Cardiac septum (tissue), 1 donor: ENCODE results near the gene ZDHHC22. TPM values are rescaled to one million over a fixed set of nuclear protein-coding genes. Genes with fewer than 3 reads are reported as not detected.

Experiments used
- DNase-seq: peaks from one replicate; pipeline ENCODE4 v3.0.0-alpha.2; 2020; ENCODE audit warnings: low spot score
- intact Hi-C: fragments of 100-400 bp; cut with DNase I; formaldehyde crosslinking; loops from one replicate; pipeline ENCODE4 v1.14.0; 2022
- total RNA-seq: library from RNA; stranded (reverse); fragmentation: NEBNext Ultra II Directional; extraction: Animal tissue kit (Norgen Biotek cat#: 25700); gene quantifications from one replicate; pipeline ENCODE4 v1.2.1, GENCODE V29; 2021
- donor health status: DM: no; HTN: no; CAD: no.

Gene ZDHHC22
- total RNA-seq, 1 donor from 2014 or later: not detected

DNA sequence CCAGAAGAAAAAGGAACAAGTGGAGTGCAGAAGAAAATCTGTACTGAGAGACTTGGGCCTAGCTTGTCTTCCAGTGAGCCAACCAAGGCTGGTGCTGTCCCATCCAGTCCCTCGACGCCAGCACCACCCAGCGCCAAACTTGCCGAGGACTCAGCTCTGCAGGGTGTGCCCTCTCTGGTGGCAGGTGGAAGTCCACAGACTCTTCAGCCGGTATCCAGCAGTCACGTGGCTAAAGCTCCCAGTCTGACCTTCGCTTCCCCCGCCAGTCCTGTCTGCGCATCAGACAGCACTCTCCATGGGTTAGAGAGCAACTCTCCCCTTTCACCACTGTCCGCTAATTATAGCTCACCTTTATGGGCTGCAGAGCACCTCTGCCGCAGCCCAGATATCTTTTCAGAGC, 27.9 kb downstream of the ZDHHC22 start:
- DNase-seq: peak; percentile 86
- intact Hi-C loops: no loop called here

DNA sequence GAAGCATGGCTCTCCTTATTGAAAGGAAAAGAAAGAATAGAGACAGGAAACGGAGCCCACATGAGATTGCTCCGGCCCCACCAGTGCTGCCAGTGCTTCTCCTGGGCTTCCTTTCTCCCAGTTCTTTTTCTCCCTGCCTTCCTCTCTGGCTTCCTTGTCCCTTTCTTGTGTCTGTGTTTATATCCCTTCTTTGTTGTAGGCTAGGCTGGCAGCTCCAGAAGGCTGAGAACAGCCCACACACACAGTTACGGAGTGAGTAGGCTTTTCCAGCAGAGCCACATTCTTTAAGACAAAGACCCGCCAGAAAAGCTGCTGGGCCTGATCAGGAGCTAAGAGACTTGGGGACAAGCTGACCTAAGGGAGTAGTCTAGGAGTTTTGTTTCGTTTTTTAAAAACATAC, 30.6 kb downstream of the ZDHHC22 start:
- intact Hi-C loops: no loop called here
- no peak for DNase-seq

DNA sequence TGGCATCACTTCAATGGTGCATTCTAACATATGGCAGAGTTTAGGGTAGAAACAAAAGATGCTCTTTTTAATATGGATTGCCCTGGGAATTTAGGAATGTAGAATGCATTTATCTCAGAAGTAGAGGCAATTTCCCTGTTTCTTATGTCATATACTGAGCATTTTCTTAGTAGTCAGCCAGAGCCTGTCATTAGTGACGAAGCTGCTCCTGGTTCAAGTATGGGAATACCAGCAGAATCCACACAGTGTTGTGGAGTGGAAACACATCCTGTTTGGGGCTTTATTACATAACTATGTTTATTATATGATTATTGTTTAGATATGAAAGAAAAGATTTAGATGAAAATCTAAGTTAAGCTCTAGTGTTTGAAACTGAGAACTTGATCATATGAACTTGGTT, 31.3 kb downstream of the ZDHHC22 start:
- intact Hi-C loops: no loop called here
- no peak for DNase-seq

DNA sequence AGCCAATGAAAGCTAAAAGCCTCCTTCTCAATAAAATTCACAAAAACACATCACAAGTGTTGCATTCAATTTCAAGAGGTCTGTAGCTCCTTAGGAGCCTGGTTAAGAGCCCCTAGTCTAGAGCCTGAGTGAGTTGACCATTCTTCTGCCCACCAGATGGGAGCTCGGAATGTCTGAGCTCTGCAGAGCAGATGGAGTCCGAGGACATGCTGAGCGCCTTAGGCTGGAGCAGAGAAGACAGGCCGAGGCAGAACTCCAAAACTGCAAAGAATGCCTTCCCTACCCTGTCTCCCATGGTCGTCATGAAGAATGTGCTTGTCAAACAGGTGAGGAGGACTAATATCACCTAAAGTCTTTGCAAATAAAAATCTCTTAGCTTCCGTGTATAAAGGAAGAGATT, 31.9 kb downstream of the ZDHHC22 start:
- DNase-seq: no peak
- intact Hi-C loops: no loop called here

DNA sequence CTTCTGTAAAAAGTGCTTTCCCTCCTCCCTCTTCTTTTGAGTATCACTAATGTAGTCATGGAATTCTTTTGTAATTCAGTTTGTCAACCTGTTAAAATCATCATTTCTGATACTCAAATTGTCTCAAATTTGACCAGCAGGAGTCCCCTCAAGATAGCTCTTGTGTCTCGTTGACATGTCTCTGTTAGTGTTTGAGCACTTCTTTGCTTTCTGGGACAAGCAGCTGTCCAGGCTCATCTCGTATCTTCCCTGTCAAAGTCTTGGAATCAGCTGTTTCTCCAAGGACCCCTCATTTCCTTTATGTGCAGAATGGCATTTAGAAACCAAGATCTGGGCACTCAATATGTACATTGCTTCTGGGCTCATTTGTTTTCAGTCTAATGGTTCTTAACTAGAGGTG, 32.8 kb downstream of the ZDHHC22 start:
- no peak for DNase-seq
- intact Hi-C loops: no loop called here

DNA sequence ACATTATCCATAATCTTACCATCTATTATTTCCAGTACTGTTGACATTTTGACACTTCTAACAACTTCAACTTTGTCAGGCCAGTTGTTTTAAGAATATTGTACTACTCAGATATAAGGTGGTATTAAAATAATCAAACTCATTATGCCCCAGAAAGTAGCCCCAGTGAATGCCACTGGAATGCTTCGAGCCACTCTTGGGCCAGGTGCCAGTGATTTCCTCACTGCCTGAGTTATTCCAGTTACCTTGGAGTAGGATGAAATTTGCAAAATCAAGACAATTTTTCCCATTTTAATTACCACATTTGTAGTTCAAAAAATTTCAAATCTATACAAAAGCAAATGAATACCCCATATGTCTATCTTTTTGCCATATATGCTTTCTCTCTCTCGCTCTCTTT, 34.4 kb downstream of the ZDHHC22 start:
- DNase-seq: no peak
- intact Hi-C loops: no loop called here

DNA sequence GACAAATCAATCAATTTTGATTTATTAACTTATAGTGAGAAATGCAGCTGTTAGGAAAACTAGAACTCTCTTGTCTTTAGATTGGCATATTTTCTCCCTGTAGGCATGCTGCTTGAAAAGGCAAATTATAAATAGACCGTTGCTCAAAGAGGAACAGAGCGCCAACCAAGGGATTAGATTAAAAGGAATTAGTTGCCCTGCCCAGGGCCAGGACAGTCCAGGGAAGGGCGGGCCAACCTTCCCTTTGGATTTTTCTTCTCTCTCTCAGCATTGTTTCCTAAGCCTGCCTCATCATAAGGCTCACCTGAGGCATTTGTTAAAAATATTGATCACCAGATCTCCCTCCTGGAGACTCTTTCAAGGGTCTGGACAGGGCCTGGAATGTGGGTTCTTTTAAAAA, 34.9 kb downstream of the ZDHHC22 start:
- no peak for DNase-seq
- intact Hi-C loops: no loop called here

DNA sequence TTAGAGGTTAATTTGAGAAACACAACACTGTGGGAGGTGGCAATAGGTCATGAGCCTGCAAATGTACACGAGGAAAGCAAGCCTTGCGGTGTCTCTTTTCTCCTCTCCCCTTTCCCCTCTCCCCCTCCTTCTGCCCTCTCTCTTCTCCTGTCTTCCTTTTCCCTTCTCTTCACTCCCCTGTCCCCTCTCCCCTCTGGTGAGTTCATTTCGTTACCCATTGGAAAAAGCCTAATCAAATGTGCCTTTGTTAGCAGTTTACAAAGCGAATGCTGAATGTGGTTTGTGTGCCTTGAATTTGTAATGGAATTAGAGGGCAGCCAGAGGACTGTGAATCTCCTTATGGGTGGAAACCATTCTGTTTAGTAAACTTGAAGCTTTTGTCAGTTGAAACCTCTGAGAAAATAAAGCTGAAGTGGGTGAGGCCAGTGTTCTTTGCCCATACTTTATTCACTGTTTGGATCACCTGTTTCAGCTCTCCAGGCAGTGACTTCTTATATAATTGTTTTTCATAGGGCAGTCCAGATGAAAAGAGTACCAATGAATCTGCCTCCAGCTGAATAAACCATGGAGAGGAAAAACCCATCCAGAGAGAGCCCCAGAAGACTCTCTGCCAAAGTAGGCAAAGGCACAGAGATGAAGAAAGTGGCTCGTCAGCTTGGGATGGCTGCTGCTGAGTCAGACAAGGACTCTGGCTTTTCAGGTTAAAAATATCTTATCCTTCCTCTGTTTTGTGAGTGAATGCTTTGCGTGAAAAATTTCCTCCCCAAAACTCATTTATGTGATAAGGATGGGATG, 36.2 kb downstream of the ZDHHC22 start:
- intact Hi-C loops: no loop called here

DNA sequence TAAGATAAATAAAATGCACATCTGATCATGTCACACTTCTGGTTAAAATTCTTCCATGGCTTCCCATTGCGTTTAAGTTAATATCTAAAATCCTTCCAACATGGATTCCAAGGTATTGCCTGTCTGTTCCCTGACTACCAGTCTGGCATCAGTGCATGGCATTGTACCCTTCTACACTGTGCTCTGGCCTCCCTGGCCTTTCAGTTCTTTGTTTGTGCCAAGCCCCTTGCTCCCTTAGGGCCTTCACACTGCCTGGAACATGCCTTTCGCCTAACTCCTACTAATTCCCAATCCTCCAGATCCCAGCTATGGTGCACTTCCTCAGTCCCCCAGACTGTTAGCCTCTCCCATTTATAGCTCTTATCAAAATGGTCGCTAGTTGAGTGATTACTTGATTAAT, 37.2 kb downstream of the ZDHHC22 start:
- no peak for DNase-seq
- intact Hi-C loops: no loop called here

More for the DNA sequence above, 36.2 kb downstream of the ZDHHC22 start:
- no peak for DNase-seq

DNA sequence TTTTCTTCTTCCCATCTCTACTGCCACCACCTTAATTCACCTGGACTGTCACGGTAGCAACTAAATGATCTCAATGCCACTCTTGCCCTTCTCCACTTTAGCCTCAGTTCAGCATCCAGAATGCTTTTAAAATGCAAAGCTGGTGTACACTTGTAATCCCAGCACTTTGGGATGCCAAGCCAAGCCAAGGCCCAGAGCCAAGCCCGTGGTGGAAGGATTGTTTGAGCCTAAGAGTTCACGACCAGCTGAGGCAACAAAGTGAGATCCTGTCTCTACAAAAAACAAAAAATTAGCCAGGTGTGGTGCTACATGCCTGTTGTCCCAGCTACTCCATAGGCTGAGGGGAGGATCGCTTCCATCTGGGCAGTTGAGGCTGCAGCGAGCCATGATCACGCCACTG, 37.6 kb downstream of the ZDHHC22 start:
- intact Hi-C loops: no loop called here
- no peak for DNase-seq

DNA sequence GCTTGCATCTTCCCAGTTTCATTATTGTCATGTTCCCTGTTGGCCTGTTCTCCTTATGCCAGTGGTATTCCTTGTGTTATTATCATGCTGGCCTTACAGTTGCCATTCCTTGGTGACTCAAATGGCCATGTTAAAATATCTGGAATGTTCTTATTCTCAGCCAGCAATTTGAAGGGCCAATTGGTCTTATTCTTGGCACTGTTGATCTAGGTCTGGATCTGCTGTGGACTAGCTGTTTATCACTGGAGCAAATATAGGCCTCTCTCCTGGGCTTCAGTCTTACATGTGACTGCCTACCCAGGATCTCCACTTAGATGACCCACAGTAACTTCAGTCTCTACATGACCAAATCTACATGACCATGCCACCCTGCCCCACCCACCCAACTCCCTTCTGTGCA, 38.1 kb downstream of the ZDHHC22 start:
- intact Hi-C loops: no loop called here
- DNase-seq: no peak

DNA sequence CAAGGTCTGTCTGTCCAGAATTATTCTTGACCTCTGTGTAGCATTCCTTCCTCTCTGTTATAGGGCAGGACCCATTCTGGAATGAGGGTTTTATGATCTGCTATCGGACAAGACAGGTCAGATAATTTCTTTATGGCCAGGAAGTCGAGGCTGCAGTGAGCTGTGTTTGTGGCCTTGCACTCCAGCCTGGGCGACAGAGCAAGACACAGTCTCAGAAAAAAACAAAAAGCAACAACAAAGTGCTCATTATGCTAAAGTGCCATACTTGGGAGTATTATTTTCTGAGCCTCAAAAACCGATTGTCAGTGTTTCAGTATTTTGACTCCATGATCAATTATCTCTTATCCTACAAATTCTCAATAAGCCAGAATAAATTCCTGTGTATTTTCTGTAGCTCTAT, 39.4 kb downstream of the ZDHHC22 start:
- intact Hi-C loops: no loop called here
- DNase-seq: no peak

DNA sequence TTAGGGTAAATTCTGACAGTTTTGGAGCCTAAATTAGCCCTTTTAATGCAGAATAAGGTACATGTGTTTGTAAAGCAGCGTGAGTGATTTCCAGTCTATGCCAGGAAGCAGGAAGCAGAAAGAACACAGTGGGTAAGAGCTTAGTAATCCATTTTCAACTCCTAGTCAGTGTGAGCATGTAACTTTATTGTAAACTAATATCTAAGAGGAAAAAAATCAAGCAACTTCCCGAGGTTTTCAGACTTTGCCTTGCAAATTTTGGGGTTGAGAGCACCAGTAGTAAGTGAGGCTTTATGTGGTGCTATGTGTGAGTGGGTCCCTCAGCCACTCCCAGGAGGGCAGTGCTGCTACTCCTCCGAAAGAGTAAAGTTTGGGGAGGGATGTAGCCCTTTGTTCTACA, 40.6 kb downstream of the ZDHHC22 start:
- intact Hi-C loops: no loop called here
- DNase-seq: no peak

DNA sequence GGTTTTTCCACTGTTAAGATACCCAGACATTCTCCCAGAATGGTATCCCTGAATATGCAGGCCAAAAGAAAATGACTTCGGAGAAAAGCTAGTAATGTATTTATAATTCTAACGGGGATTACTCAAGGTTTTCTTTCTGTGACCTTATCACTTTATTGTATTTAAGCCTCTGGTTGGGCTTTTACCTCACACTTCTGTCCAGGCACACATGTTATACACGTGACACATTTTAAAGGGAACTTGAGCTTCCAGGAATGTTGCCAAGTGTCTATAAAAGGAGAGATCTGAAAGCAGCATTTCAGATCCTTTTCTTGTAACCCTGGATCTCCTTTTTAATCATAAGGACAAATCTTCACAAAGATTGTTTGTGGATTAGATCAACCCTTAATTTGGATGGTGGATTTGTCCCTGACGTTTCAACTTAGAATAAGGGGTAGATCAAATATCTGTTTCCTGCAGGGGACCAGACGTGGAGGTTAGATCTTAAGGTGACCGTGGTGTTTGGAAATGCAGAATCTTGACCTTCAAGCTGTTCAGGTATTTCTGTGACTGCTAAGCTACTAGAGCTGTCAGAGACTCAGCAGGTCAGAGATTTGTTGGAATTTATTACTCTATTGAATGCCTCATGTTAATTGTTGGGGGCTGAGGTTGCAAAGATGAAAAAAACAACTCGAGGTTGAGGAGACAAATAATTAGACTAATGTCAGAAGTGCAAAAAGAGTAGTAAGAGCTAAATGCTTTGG, 42.0 kb downstream of the ZDHHC22 start:
- no peak for DNase-seq
- intact Hi-C loops: loop anchor here (2.0 kb wide), 2 partner anchors 67 to 221 kb away; partner anchors contain the start of genes GSTZ1 and POMT2

DNA sequence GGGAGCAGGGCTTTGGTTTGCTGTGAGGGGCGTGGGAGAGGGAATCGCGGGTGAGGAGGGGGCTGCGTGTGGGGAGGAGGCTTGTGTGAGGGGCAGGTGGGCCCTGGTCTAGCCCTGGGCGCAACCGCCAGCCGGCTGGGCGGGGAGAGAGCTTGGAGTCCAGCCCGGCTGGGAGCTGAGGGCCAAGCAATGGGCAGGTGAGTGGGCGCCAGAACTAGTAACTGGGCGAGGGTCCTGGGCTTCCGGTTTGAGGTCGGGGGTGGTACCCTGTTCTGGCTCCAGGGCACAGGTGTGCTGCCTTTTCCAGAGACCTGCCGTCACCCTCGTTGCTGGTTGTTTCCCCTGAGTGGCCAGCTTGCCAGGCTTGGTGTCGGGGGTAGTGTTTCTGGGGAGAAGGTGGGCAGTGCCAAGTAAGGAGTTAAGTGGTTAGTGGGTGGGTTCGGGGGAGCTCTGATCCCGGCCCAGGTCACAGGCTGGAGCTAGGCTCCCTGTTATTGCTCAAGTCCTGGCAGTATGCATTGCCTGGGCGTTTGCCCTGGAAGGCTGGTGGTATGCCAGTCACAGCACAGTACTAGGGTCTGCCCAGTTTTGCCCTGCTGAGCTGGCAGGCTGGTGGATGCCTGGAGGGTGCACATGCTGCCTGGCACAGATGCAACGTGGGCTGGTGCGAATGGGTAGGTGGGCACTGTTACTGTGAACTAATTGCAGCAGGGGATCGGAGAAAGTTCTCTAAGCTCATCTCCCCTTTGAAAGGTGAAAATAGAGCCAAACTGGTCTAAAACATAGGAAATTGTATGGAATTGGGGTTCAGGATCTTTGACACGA, 42.9 kb downstream of the ZDHHC22 start:
- intact Hi-C loops: loop anchor here (2.0 kb wide), 2 partner anchors 66 to 222 kb away; partner anchors contain the start of genes GSTZ1 and POMT2
- DNase-seq: peak; percentile 88

DNA sequence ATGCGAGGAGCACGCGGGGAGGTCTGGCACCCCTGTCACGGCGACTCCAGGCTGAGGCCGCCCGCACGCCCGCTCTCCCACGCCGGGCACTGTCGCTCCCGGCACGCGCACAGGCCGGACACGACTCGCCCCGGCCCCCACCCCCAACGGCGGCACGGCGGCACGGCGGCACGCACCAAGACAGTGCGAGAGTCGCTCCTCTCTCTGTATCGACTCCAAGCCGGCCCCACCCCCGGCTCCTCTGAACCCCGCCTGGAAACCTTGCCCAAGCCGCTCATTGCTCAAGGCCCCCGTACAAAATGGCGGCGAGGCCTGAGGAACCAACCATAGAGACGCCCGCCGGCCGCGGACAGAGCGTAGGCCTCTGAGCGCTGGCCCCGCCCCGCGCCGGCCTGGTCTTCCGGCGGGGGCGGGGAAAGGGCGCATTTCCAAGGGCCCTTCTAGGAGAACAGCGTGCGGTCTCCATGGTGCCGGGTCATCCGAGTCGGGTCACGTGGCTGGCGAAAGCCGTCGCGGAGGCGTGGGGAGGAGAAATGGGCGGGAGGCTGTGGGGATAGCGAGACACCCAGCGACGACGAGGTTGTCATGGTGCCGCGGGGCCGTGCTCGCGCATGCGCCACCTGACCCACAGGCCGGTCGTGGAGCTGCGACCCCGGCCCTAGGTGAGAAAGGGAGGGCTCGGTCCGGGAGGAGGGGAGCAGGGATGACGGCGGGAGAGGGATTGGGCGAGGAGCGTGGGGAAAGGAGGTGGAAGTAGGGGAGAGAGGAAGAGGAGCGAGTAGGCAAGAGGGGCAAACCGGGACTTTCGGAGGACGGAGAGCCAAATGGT, 43.7 kb downstream of the ZDHHC22 start, which contains the start of gene CIPC:
Gene CIPC (plus strand): TSS at position 559 of the 829 bp plus-strand sequence. CDS start 7,451 bp downstream, outside the sequence.
- intact Hi-C loops: loop anchor here (2.0 kb wide), 3 partner anchors 21 to 223 kb away; partner anchors contain the start of genes GSTZ1 and POMT2

DNA sequence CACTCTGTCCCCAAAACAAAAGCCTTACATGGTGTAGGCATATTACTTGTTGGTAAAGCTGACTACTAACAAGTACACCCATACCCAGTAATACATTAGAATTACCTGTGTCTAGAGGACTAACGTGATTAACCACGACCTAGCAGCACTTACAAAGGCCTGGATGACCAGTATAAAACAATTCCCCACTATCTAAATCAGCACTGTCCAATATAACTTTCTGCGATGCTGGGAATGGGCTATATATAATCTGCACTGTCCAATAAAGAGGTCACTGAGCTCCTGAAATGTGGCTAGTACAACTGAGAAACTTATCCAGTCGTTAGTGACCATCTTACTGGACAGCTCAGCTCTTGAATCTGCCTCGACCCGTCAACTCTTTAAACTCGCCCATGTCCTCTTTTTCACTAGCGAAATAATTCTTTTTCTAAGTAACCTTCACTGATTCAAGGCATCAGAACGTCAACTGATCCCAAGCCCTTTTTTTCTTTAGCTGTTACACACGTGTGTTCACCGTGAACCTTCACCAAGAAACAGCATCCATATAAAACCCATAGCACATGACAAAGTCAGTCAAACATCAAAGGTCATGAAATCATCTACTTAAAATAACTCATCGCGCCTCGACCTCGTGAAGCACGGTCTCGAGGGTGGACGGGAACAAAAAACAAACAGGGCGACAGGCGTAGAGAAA, 44.4 kb downstream of the ZDHHC22 start:
- DNase-seq: no peak
- intact Hi-C loops: loop anchor here (2.0 kb wide), 1 partner anchor 20 kb away; no protein-coding TSS in a partner anchor

More for the DNA sequence above, 43.7 kb downstream of the ZDHHC22 start, which contains the start of gene CIPC:
- peak; percentile 100 for DNase-seq

DNA sequence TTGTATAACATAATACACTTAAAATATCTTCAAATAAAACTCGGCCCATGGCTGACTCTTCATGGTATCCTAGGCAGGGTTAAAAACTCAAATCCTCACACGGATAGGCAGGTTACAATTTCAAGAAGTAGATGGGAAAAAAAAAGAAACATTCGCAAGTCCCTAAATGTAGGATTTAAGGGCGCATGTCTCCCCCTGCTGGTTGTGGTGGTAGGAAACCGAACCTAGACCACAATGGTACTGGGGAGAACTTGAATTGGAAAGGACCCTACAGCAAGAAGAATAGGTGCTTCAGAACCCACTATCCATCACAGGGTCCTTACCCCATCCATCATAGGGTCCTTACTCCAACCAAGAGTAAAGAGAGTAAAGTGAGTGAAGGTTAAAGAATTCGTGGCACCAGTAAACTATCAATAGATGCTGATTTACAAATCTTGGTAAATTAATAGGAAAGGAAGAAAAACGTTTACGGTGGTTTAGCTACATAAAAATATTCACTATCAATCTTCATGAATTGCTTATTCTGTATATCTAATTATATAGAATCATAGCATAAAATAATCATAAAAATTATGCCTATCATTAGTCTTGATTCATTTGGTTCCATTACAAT, 46.8 kb downstream of the ZDHHC22 start:
- intact Hi-C loops: no loop called here

More for the DNA sequence above, 46.8 kb downstream of the ZDHHC22 start:
- DNase-seq: peak; percentile 81
